DND-41 (cell line): ENCODE results near the gene PDE7B.

Experiments used
- ATAC-seq: fragments of 200-7000 bp; cut with Tn5 transposase; 3 replicates; pipeline ENCODE4 v1.9.1; 2021; ENCODE audit warnings: low read depth; ENCODE audit not compliant: insufficient read depth
- DNase-seq: peaks from one replicate; pipeline ENCODE4 v3.0.0-alpha.2; 2020
- H2AFZ ChIP-seq: 2 replicates; pipeline ENCODE4 v1.6.0; 2012; ENCODE audit warnings: low read depth, low read length
- H3K27ac ChIP-seq: 2 replicates; pipeline ENCODE4 v1.5.1; 2012; ENCODE audit warnings: low read length, inconsistent platforms
- H3K27me3 ChIP-seq: fragments of 200-600 bp; sonication (generic); 2 replicates; pipeline ENCODE4 v1.6.0; 2012; ENCODE audit warnings: low read length, mild to moderate bottlenecking, inconsistent platforms; ENCODE audit not compliant: insufficient read depth, poor library complexity
- H3K36me3 ChIP-seq: 2 replicates; pipeline ENCODE4 v1.5.1; 2012; ENCODE audit warnings: low read length, inconsistent platforms; ENCODE audit not compliant: insufficient read depth
- H3K4me1 ChIP-seq: 2 replicates; pipeline ENCODE4 v1.5.1; 2012; ENCODE audit warnings: mild to moderate bottlenecking, low read length; ENCODE audit not compliant: insufficient read depth
- H3K4me2 ChIP-seq: 2 replicates; pipeline ENCODE4 v1.6.0; 2012; ENCODE audit warnings: mild to moderate bottlenecking, moderate library complexity, low read length, inconsistent platforms; ENCODE audit not compliant: insufficient read depth
- H3K4me3 ChIP-seq, 2 experiments: fragments of 200-600 bp in 1 of 2; shearing (Covaris generic) in 1 of 2; 2 replicates each; pipeline ENCODE4 v1.5.1; 2012 to 2016; ENCODE audit warnings: inconsistent platforms in 2 of 2, low read length in 2 of 2, mild to moderate bottlenecking in 2 of 2, low read depth in 1 of 2, moderate library complexity in 1 of 2
- H3K79me2 ChIP-seq: 2 replicates; pipeline ENCODE4 v1.6.0; 2012; ENCODE audit warnings: low read length, inconsistent platforms; ENCODE audit not compliant: insufficient read depth
- H3K9ac ChIP-seq: 2 replicates; pipeline ENCODE4 v1.6.0; 2012; ENCODE audit warnings: low read depth, mild to moderate bottlenecking, inconsistent platforms, low read length, moderate library complexity
- H3K9me3 ChIP-seq: 2 replicates; pipeline ENCODE4 v1.5.1; 2012; ENCODE audit warnings: low read length, moderate library complexity, mild to moderate bottlenecking, inconsistent platforms; ENCODE audit not compliant: insufficient read depth, severe bottlenecking
- H4K20me1 ChIP-seq: 2 replicates; pipeline ENCODE4 v1.6.0; 2012; ENCODE audit warnings: low read length; ENCODE audit not compliant: insufficient read depth
- CTCF ChIP-seq: IDR thresholded peaks from 2 replicates; pipeline ENCODE4 v1.5.1; 2012; ENCODE audit warnings: borderline replicate concordance, low read length, moderate library complexity, mild to moderate bottlenecking; ENCODE audit not compliant: poor library complexity, severe bottlenecking; ENCODE audit errors: extremely low read depth
- EZH2 ChIP-seq: IDR thresholded peaks from 3 replicates; pipeline ENCODE4 v1.6.1; 2012; ENCODE audit warnings: borderline replicate concordance, low read depth, mild to moderate bottlenecking, moderate library complexity, low read length, inconsistent platforms; ENCODE audit not compliant: severe bottlenecking

The PDE7B gene

GRCh38 chr6:136181512-136181833 is 330.0 kb downstream of the PDE7B start:
- ATAC-seq (no peak), DNase-seq (no peak)
- Histone ChIP-seq H4K20me1 (no peaks in the 10 kb centered on the region), H3K9ac (no peak overlapping the region), H3K4me2 (no peak overlapping the region), H3K4me3 (no peak overlapping the region), H3K79me2 (no peaks in the 10 kb centered on the region), H3K36me3 (no peaks in the 10 kb centered on the region), H3K4me1 (no peaks in the 10 kb centered on the region), H2AFZ (no peak overlapping the region), H3K27me3 (peaks cover 6% of the 10 kb centered on the region), H3K9me3 (no peaks in the 10 kb centered on the region), H3K27ac (no peak overlapping the region)
- TF ChIP-seq CTCF: no peak
- TF ChIP-seq EZH2: no peak

DNA sequence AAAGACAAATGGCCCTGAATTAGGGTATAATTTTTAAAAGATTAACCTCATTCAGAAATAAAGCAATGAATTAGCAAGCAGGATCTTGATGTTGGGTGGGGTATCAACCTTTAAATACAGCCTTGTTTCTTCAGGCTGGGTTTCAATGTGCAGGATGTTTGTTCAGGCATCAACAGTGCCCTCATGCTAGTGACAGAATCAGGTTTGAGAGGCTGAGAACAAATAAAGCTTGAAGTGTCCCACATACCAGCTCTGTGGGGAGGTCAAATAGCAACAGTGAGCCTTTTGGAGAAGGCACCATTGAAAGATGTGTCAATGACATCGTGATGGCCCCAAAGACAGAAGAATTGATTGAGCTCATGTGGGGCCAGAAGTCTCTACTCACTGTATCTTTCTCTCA is 330.4 kb downstream of the PDE7B start:
- H3K79me2 ChIP-seq: no peaks in the 10 kb centered on the region
- TF ChIP-seq CTCF: no peak
- TF ChIP-seq EZH2: no peak
- peaks cover 9% of the 10 kb centered on the region for H3K27me3 ChIP-seq
- no peak overlapping the region for H3K4me2 ChIP-seq
- no peak overlapping the region for H2AFZ ChIP-seq
- no peaks in the 10 kb centered on the region for H3K4me1 ChIP-seq
- DNase-seq (no peak), ATAC-seq (no peak)
- H3K36me3 ChIP-seq: no peaks in the 10 kb centered on the region
- no peak overlapping the region for H3K9ac ChIP-seq
- no peaks in the 10 kb centered on the region for H3K9me3 ChIP-seq
- no peak overlapping the region for H3K4me3 ChIP-seq
- H3K27ac ChIP-seq: no peak overlapping the region
- no peaks in the 10 kb centered on the region for H4K20me1 ChIP-seq

DNA sequence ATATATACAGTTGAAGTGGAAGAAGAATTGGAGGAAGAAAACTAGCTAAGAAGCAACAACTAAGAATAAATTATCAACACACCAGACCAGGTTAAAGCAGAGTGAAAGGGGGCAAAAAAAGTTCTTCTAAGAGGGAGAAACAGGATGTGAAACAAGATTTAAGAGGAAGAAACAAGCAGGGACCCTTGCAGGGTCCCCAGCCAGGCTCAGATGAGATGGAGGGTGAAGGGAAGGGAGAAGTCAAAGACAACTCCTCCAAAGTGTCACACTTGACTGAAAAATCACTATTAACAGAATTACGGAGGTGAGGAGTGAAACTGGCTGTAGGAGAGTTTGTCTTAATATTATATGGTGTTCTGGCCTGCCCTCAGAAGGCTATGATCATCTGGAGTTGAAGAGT is 333.2 kb downstream of the PDE7B start:
- DNase-seq (no peak), ATAC-seq (no peak)
- Histone ChIP-seq H3K9ac (no peak overlapping the region), H3K9me3 (no peaks in the 10 kb centered on the region), H3K27ac (no peak overlapping the region), H3K4me3 (no peak overlapping the region), H2AFZ (no peak overlapping the region), H4K20me1 (no peaks in the 10 kb centered on the region), H3K4me1 (no peaks in the 10 kb centered on the region), H3K4me2 (no peak overlapping the region), H3K36me3 (no peaks in the 10 kb centered on the region), H3K79me2 (no peaks in the 10 kb centered on the region), H3K27me3 (peaks cover 4% of the 10 kb centered on the region)
- TF ChIP-seq EZH2 (no peak), CTCF (no peak)

DNA sequence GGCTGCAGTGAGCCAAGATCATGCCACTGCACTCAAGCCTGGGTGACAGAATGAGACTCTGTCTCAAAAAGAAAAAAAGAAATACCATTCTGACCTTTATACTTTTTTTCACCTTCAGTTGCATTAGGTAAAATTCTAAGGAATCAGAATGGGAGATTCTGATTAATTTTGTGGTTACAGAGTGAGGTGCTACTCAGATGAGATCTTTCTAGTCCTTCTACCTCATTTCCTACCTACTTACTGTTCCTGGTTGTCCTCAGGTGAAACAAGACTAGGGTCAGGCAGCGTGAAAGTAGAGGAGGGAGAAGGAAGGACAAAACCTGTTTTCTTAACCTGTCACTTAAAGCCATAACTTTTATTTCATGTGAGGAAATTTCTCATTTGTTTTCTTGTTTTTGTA is 334.9 kb downstream of the PDE7B start:
- ATAC-seq: no peak
- no peaks in the 10 kb centered on the region for H3K36me3 ChIP-seq
- no peak for DNase-seq
- H3K9ac ChIP-seq: no peak overlapping the region
- H3K79me2 ChIP-seq: no peaks in the 10 kb centered on the region
- H4K20me1 ChIP-seq: no peaks in the 10 kb centered on the region
- H3K4me1 ChIP-seq: no peaks in the 10 kb centered on the region
- H3K27me3 ChIP-seq: peaks cover 4% of the 10 kb centered on the region
- H3K27ac ChIP-seq: no peak overlapping the region
- no peak overlapping the region for H3K4me2 ChIP-seq
- TF ChIP-seq EZH2 (no peak), CTCF (no peak)
- no peak overlapping the region for H2AFZ ChIP-seq
- no peak overlapping the region for H3K4me3 ChIP-seq
- no peaks in the 10 kb centered on the region for H3K9me3 ChIP-seq
